ENCODE data around the gene FBXW7. TPM values are rescaled to one million over a fixed set of nuclear protein-coding genes. Genes with fewer than 3 reads are reported as not detected.

FBXW7 gene
- total RNA-seq, 1 experiment from 2014 or later, result 24.3 TPM

DNA sequence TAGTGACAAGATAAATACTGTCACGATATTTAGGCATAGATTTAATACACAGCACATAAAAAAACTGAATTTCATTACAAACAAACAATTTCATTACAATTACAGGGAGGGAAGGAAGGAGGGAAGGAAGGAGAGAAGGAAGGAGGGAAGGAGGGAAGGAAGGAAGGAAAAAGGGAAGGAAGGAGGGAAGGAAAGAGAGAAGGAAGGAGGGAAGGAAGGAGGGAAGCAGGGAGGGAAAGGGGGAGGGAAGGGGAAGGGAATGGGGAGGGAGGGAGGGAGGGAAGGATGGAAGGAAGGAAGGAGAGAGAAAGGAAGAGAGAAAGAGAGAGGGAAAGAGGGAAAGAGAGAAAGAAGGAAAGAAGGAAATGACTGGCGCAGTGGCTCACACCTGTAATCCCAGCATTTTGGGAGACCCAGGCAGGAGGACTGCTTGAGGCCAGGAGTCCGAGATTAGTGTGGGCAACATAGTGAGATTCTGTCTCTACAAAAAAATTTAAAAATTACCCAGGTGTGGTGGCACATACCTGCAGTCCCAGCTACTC is 64.6 kb downstream of the FBXW7 start:
- DNase-seq (ENCODE audit: low read depth), result no peak

DNA sequence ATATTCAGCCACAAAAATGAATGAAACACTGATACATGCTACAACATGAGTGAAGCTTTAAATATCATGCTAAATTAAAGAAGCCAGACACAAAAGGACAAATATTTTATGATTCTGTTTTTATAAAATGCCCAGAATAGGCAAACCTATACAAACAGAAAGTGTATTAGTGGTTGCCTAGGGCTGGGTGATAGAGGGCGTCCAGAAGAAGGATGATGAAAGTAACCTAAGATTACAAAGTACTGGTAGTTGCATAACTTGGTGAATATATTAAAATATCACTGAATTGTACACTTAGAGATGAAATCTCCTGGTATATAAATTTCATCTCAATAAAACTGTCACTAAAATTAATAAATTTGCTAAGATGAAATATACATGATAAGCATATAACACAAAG is 67.5 kb downstream of the FBXW7 start:
- no peak for DNase-seq (ENCODE audit: low read depth)

DNA sequence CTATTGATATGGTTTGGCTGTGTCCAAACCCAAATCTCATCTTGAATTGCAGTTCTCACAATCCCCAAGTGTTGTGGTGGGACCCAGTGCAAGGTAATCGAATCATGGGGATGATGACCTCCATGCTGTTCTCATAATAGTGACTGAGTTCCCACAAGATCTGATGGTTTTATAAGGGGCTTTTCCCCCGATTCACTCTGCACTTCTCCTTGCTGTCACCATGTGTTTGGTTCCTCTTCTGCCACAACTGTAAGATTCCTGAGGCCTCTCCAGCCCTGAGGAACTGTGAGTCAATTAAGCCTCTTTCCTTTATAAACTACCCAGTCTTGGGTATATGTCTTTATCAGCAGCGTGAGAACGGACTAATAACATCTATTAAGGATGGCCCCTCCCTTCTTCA is 68.8 kb downstream of the FBXW7 start:
- no peak for DNase-seq (ENCODE audit: low read depth)

DNA sequence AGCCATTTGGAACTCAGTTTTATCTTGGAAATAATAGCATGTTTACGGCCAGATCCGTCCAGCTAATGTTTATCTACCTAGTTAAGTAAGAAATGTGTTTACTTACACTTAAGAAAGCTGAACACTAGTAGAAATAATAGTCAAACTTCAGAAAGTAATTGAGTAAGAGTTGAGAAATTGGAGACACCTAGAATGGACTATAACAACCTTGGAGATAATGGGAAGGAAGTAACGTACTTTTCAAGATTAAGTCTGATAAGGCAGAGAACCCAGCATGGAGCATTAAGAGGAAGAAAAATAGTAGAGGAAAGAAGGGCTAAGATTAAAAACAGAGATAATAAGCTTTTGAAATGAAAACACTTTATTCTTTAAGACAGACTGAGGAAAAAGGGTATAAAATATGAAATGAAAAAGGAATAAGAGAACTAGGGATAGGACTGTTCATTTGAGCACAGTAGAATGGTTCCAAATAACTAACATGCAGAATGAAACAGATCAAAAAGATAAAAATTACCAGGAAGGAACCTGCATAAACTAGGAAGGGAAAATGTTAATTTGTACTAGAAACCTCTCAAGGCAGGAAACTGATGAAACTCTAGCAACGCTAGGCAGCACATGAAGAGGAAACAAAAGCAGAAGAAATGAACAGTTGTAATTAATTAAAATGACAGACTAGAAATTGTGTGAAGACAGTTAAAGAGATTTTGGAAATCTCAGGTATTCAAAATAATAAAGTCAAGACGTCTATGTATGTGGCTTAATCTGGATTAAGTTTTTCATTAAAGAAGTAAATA is 71.7 kb downstream of the FBXW7 start:
- DNase-seq (ENCODE audit: low read depth), result no peak

DNA sequence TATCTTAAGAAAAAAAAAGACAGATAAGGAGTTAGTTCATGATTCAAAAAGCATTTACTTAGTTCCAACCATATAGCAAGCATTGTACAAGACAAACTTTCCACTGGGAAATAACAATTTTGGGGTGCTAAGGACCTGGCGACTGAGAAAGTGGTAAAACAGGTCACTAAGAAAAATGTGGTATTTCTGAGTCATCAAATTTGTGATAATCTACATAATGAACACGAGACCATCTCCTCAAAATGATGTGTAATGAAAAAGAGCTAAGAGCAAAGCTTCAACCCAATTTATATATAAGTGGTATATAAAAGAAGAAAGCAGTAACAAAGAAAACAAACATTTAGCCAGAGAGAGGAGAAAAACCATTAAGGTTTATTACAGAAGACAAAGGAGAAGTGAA is 72.3 kb downstream of the FBXW7 start:
- no peak for DNase-seq (ENCODE audit: low read depth)

DNA sequence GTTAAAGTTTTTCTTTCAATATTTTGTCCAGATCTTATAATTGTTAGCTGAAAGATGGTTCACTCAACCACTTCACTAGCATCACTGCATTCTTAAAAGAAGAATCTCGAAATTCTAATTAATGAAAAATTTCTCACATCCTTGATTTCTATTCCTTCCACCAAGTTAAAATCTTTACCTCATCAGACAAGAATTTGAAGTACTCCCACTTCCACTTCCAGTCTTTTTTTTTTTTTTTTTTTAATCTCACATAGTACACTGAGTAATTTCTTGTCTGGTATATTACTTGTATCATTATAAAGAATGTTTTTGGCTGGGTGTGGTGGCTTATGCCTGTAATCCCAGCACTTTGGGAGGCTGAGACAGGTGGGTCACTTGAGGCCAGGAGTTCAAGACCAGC is 73.2 kb downstream of the FBXW7 start:
- no peak for DNase-seq (ENCODE audit: low read depth)

DNA sequence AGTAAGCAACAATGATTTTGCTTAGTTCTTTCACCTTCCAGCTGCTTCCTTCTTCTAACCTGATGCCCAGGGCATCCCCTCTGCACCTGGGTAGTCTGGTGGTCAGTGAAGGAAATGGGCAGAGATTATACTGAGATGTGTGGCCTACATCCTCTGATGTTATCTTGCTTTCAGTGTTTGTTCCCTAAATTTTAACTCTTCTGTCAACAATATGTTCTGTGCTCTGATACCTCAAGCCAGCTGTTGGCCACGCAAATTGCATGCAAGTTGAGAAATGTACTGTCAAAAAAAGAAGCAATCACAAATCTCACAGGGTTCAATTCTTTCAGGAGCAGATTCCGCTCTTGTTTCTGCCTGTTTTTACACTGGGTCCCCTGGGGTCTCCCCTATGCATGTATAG is 73.8 kb downstream of the FBXW7 start:
- no peak for DNase-seq (ENCODE audit: low read depth)

DNA sequence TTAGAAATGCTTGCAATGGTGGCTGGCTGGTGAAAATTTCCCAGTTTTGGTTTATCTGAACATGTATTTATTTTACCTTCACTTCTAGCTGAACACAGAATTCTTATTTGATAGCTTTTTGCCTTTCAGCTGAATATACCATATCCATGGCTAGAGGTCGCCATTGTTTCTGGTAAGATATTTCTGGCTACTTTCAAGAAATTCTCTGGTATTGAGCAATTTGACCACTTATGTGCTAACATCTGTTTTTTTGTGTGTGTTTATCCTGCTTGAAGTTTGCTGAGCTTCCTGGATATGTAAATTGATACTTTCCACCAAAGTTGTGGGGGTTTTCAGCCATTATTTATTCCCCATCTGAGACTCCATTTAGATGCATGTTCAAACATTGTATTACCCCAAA is 75.4 kb downstream of the FBXW7 start:
- peak; percentile 64 for DNase-seq (ENCODE audit: low read depth)

DNA sequence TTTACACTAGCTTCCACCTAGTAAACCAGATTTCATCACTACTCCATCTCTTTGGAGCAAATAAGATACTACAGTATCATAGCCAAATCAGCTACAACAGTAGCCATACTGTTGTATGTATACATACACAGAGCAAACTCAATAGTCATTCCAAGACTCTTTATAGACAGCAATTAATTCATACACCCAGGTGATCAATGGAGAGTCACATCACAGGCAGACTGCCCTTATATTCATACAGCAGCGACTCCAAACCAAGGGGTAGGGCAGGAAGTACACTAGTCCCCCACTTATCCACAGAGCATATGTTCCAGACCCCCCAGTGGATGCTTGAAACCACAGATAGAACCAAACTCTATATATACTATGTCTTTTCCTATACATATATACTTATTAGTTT is 76.6 kb downstream of the FBXW7 start:
- DNase-seq (ENCODE audit: low read depth), result no peak

DNA sequence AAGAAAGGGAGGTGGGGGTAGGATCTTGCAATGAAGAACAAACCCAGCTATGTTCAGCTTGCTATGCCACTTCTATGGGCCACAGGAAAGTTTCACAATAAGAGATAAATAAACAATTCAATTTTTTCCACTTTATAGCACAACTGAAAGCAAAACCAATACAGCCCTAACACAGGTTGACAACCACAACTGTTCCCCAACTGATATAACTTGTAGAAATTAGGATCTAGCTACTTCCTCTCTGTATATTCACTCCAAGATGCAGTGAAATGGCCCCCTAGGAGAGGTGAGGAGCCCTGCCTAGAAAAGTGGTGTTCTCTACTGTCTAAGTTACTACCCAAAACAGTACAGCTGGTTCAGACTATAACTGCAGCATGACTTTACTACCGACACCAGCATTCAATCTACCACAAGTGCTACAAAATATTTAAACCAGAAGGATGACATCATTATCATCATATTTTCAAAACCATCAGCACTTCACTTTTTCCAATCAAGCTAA is 77.0 kb downstream of the FBXW7 start:
- DNase-seq (ENCODE audit: low read depth), result no peak

DNA sequence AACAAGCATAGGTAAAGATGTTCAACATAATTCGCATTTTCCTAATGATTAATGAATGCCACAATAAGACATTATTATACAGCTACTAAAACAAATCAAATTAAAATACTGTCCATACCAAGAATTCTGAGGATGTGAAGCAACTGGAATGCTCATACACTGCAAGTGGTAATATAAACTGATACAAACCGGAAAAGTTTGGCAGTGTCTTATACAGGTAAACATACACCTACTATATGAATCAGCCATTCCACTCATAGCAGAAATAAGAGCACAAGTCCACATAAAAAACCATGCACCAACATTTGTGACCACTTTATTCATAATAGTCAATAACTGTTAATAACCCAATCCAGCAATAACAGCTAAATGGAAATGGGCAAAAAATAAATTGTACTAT is 79.3 kb downstream of the FBXW7 start:
- DNase-seq (ENCODE audit: low read depth), result no peak

DNA sequence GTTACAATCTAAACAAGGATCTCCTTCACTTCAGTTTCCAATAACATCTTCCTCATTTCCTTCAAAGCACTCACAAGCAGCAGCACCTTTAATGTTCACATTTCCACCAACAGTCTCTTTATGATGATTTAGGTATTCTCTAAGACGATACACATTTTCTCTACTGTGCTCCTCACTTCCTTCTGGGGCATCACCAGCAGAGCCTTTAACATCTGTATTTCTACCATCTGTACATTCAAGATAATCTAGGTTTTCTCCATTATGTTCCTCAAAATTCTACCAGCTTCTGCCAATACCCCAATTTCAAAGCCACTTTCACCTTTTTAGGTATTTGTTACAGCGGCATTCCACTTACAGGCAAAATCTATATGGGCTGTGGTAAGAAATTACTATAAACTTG is 80.6 kb downstream of the FBXW7 start:
- no peak for DNase-seq (ENCODE audit: low read depth)

DNA sequence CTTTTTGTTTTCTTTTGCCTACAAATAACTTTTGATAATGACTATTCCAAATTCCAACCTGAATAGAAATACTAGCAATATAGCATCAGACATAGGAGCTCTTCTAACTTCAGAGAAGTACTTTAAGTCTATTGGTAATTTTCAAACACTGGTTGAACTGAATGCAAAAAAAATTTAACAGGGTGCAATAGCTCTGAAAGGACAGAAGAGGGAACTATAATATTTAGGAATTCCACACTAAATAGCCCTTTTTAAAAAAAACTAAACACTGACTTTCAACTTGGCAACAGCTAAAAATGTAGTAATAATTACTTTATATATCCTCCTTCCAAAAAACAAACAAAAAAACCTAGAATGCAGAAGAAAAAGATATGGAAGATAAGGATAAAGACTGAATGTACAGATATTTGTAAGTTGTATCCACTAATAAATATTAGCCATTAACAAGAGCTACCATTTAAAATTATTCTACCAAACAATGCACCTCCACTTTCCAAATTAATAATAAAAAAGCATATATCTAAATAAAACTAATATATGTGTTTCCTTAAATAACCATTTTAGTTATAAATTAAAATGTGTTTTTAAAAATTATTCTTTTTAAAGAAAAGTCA is 81.4 kb downstream of the FBXW7 start:
- peak; percentile 18 for DNase-seq (ENCODE audit: low read depth)

DNA sequence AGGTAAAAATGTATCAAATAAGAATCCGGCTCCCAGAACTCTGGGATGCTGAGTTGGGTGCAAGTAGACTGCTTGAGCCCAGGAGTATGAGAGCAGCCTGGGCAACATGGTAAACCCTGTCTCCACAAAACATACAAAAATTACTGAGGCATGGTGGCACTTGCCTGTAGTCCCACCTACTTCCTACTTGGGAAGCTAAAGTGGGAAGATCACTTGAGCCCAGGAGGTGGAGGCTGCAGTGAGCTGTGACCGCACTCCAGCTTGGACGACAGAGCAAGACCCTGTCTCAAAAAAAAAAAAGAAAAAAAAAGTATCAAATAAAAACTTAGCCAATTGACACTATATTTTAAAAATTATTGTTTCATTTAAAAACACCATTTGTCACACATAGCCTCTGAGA is 84.4 kb downstream of the FBXW7 start:
- no peak for DNase-seq (ENCODE audit: low read depth)

DNA sequence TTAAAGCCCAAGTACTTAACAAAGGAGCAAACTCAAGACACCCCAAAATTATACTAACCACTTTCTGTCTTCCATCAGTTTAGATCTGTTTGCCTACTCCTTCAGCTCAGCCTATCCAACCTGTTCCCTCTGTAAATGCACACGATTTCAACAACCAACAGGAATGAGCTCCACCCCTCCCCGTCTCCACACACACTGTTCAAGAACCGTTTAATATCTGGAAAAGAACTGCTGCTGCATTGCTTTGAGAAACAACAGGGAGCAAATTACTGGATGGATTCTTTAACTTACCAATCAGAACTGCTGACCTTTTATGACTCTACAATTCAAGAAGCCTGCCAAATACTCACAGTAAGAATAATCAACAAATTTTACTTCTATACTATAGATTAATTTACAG is 87.0 kb downstream of the FBXW7 start:
- no peak for DNase-seq (ENCODE audit: low read depth)

DNA sequence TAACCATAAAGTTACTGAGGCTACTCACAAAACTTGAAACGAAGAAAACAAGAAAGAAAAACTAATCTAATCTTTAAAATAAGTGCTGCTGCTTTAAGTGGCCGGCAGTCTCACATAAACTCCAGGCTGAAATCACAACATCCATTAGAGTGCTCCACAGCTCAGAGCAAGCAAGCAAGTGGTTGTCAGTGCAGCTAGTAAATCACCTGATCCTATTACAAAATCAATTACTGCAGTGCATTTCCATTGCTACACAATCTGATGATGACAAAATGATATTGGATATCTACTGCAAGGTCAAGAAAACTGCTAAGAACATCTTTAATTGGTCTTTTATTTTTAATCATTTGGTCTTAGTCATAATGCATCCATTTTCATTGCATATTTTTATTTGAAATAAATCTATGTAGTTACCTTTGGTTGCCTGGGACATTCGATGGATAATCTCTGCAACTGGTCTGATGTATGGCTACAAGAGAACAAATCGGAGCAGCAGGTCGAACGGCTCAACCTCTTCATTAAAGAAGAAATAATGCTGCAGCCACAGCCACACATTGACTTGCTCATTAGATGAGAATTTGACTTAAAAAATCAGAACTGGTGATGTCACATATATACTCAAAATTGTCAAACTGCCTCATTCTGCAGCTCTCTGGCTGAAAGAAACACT is 87.7 kb downstream of the FBXW7 start:
- no peak for DNase-seq (ENCODE audit: low read depth)

DNA sequence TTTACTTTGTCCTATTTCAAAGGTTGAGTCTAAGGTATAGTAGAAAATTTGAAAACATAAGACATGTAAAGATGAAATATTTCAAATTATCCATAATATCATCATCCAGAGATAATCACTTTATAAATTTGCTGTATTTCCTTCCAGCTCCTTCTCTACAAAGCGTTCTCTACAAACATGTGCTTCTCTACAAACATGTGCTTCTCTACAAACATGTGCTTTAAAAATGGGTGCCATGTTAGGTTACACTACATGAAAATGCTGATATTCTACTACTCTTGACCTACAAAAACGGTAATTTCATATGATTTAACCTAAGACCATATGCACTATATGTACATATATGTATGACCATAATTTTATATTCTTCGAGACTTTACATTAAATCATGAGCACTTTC is 92.0 kb downstream of the FBXW7 start:
- no peak for DNase-seq (ENCODE audit: low read depth)

DNA sequence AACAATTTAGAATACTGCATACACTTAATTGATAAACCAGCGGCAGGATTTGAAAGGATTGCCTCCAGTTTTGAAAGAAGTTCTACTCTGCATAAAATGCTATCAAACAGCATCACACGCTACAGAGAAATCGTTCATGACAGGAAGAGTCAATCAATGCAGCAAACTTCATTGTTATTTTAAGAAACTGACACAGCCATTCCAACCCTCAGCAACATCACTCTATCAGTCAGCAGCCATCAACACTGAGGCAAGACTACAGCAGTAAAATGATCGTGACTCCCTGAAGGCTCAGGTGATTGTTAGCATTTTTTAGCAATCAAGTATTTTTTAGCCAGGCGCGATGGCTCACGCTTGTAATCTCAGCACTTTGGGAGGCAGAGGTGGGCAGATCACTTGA is 98.3 kb downstream of the FBXW7 start:
- DNase-seq (ENCODE audit: low read depth), result no peak

DNA sequence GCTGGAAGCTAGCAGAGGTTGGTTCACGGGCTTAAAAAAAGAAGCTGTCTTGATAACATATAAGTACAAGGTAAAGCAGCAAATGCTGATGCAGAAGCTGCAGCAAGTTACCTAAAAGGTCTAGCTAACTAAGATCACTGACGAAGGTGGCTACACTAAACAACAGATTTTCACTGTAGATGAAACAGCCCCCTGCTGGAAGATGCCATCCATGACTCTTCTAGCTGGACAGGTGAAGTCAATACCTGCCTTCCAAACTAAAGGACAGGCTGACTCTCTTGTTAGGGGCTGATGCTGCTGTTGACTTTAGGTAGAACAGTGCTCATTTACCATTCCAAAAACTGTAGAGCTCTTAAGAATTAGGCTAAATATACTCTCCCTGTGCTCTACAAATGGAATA is 99.5 kb downstream of the FBXW7 start:
- DNase-seq (ENCODE audit: low read depth), result no peak

DNA sequence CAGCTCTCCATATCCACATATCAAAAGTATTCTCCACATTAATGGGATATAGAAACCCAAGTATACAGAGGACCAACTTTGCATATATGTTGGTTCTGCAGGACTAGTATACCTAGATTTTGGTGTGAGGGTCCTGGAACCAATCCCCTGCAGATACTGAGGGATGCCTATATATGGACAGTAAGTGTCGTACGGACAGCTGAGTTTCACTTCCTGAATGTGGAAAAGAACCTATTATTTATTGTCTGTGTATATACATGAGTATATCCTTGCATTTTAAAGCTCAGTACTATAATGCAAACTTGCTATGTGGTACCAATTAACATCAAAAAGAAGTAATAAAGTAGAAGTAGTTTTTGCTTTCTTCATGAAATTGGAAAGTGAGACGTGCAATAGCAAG is 101.9 kb downstream of the FBXW7 start:
- DNase-seq (ENCODE audit: low read depth), result no peak

DNA sequence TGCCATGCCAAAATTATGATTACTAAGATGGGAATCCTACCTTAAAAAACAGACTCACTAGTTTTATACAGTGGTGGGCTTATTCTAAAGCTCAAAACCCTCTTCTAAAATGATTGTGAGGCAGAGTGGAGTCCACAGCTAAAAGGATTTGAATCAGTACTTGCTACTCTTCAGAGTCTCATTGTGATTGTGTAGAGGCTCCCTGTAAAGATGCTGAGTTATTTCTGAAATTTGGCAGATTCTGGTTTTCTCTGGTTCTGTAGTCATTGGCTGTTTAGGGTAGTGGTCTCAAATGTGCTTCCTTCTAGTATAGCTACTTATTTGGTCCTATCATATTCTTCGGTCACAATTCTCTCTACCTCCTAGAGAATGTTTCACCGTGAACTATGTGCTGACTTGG is 104.1 kb downstream of the FBXW7 start:
- no peak for DNase-seq (ENCODE audit: low read depth)

DNA sequence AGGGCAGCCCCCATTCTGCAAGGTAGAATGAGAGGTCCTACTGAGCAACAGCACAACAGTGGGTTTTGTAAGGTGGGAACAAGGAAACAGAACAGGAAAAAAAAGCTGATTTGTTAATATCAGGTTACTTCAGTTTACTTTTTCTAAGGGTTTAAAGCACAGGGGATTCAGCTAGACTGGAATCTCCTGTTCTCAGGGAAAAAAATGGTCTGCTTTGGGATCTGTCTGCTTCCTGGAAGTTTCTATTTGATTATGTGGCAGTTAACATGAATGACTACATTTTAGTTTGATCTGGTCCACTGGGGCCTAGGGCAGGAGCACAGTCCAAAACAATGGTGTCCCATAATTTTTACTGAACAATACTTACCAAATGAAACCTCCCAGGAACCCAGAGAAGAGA is 104.6 kb downstream of the FBXW7 start:
- DNase-seq (ENCODE audit: low read depth), result no peak

DNA sequence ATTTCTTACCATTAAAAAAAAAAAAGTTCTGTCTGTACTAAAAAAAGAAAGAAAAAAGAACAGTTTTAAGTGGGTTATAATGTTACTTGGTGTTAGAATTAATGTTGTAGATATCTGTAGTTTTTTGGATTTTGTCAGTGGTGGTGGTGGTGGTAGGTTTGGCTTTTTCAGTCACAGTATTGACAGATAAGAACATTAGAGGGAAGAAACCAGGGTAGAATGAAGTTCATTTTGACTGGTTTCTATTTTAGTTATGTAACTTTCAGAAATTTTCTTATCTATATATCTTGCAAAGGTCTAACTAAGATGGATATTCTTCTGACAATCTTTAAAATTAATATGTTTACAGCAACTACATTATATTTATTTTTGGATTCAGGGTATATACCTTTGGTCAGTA is 105.4 kb downstream of the FBXW7 start:
- no peak for DNase-seq (ENCODE audit: low read depth)

Data from RPMI7951 (cell line).